AG10803 (cell line): Measurements from ENCODE around the gene PPL.
"Not testable (repeated sequence)": the region's sequence is repeated elsewhere in the genome, so short reads cannot be mapped to it uniquely, and the experiment has no call there.

Source experiments
- DNase-seq: peaks from one replicate; pipeline ENCODE4 v3.0.0; 2010; ENCODE audit warnings: low read depth
- H3K4me3 ChIP-seq: 2 replicates; pipeline ENCODE4 v1.5.1; 2011; ENCODE audit warnings: mild to moderate bottlenecking, low read length, control low read depth
- TF ChIP-seq, protein P1 (sequence below): conservative IDR thresholded peaks from 2 replicates; pipeline ENCODE4 v1.5.1; 2011; ENCODE audit warnings: mild to moderate bottlenecking, low read length, control low read depth, inconsistent platforms

Gene PPL

DNA sequence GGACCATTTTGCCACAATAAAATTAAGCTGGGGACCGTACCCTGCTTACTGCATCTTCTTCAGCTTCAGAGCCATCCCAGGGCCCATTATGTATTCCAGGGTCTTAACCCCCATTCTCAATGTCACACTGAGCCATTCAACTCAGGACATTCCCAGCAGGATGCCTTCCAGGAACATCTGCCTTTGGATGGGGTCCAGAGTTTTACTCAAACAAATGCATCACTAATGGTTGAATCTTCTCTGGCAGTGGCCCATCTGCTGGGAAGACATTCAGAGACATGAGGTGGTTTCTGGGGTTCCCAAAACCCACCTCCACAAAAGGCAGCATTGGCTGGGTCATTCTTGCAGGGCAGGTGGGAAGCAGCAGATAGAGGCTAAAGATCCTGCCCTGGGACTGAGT is 17.8 kb upstream of the PPL start:
- TF ChIP-seq, protein P1, sequence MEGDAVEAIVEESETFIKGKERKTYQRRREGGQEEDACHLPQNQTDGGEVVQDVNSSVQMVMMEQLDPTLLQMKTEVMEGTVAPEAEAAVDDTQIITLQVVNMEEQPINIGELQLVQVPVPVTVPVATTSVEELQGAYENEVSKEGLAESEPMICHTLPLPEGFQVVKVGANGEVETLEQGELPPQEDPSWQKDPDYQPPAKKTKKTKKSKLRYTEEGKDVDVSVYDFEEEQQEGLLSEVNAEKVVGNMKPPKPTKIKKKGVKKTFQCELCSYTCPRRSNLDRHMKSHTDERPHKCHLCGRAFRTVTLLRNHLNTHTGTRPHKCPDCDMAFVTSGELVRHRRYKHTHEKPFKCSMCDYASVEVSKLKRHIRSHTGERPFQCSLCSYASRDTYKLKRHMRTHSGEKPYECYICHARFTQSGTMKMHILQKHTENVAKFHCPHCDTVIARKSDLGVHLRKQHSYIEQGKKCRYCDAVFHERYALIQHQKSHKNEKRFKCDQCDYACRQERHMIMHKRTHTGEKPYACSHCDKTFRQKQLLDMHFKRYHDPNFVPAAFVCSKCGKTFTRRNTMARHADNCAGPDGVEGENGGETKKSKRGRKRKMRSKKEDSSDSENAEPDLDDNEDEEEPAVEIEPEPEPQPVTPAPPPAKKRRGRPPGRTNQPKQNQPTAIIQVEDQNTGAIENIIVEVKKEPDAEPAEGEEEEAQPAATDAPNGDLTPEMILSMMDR: no peak
- no peak for DNase-seq
- no peak overlapping the region for H3K4me3 ChIP-seq

DNA sequence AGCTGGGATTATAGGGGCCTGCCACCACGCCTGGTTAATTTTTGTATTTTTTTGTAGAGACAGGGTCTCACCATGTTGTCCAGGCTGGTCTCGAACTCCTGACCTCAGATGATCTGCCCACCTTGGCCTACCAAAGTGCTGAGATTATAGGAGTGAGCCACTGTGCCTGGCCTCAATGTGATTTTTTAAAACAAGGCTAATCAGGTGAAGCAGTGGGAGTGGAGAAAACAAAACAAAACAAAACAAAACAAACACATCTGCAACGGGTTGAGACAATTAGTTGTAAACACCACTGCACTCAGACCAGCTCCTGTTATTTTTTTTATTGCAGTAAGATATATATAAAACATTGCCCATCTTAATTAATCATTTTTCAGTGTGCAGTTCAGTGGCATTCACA is 14.6 kb upstream of the PPL start:
- DNase-seq, H3K4me3 ChIP-seq: not testable (repeated sequence)

DNA sequence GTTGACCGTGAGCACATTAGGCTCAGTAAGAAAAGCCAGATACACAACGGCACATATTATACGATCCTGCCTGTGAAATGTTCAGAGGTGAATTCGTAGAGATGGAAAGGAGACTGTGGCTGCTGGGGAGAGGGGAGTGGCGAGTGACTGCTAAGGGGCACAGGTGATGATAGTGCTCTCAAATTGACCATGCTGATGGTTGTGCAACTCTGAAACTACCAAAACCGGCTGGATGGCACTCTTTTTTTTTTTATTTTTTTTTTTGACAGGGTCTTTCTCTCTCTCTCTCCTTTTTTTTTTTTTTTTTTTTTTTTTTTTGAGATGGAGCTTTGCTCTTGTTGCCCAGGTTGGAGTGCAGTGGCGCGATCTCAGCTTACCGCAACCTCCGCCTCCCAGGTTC is 13.0 kb upstream of the PPL start:
- no peak for DNase-seq
- TF ChIP-seq, protein P1: no peak
- H3K4me3 ChIP-seq: no peak overlapping the region

DNA sequence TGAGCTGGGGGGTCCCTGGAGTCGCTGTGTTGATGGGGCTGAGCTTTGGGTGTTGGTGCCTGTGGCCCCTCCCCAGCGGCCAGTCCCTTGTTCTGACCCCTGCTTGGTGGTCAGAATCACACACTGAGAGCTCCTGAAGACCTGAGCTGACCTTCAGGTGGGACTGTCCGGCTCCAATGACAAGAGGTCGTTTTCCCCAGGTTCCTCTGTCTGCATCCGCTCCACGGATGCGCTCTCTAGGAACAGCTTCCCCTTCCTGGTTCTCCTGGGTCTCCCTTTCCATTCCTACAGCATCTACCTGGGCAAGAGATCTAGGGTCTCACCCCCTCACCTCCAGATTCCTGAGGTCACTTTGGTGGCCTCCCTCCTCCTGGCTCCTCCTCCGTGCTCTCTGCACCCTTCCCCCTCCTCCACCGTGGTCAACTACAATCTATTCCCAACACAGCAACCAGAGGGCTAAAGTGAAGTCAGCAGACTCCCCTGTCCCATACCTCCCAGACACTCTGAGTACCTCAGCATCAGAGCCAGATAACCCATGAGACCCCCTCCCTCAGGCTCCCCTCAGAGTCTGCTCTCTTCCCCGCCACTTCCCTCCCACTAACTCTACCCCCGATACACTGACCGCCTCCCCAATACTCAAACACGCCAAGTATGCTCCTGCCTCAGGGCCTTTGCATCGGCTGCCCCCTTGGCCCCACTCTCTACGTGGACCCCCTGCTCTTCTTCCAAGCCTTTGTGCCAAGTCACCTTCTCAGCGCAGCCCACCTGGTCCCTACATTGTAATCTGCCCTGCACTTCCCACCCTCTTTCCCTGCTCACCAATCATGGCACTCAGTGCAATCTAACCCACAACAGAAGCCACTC is 12.2 kb upstream of the PPL start:
- H3K4me3 ChIP-seq: no peak overlapping the region
- TF ChIP-seq, protein P1: no peak
- no peak for DNase-seq

DNA sequence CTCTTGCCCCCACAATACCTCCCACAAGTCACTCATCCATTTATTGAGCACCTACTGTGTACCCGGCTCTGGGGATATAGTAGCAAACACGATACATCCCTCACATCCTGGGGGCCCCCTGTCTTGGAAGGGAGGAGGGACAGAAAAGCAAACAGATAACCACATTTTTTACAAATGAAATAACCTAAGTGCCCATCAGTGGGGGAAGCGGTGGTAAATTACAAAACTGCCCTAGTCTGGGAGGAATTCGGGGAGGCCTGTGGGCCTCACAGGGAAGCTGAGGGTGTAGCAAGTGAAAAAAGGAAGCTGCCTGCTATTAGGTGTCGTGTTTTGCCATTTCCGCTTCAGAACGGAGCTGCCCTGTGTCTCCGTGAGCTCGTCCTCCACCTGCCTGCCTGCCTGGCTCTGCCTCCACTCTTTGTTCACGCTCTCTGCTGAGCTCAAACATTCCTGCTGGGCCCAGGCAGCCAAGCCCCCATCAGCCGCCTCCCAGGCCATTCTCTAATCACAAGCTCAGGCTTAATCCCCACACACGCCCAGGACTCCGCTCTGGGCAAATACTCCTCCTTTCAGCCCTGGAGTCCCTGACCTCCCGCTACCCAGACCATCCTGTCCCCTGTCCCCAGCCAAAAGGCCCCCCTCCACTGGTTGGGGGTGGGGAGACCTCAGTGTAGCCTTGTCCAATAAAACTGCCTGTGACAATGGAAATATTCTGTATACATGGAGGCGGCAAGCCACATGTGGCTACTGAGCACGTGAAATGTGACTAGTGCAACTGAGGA is 11.0 kb upstream of the PPL start:
- TF ChIP-seq, protein P1: no peak
- no peak overlapping the region for H3K4me3 ChIP-seq
- DNase-seq: no peak

DNA sequence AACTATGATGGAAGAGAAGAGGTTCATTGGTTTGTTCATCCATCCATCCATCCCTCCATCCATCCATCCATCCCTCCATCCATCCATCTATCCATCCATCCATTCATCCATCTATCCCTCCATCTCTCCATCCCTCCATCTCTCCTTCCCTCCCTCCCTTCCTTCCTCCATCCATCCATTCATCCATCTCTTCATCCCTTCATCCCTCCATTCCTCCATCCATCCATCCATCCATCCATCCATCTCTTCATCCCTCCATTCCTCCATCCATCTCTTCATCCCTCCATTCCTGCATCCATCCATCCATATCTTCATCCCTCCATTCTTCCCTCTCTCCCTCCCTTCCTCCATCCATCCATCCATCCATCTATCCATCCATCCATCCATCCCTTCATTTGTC is 10.0 kb upstream of the PPL start:
- TF ChIP-seq, protein P1: no peak
- DNase-seq: no peak
- H3K4me3 ChIP-seq: no peak overlapping the region

DNA sequence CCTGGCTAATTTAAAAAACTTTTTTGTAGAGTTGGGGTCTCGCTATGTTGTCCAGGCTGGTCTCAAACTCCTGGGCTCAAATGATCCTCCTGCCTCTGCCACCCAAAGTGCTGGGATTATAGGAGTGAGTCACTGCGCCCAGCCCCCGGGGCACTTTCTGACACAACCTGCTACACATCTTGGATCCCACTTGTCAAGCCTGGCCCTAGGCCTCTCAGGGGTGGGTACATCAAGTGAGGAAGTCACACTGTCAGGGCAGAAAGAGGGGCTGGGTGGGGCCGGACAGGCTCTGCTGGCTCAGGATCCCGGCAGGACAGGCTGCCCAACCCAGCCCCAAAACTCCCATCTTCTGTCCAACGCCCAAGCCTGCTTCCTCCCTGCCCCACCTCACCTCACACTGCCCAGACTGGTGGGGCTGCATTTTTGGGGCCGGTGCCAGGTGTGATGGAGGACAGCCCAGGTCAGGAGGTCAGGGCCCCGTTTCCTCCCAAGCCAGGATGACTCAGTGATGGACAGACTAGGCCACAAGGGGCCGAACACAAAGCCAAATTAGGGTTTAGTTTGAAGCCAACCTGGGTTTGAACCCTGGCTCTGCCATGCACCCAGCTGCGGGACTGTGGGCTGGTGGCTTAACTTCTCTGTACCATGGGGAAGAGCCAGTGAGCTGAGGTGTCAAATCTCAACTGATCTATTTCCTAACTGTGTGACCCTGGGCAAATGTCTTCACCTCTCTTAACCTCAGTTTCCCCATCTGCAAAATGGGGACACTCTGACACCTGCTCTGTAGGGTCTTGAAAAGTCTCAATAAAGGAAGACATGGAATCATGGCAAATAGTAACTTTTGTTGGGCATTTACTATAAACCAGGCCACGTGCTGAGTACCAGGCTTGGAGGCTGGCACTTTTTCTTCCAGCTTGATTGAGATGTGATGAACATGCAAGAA is 8.9 kb upstream of the PPL start:
- H3K4me3 ChIP-seq: no peak overlapping the region
- TF ChIP-seq, protein P1: no peak
- peak; percentile 19 for DNase-seq
